Cardiac fibroblast (primary cell): ENCODE data around the gene TRAF3.

ENCODE experiments used
- DNase-seq, 2 donors: peaks; one replicate each; pipeline versions ENCODE4 v3.0.0 to v3.0.0-alpha.2; 2010; ENCODE audit warnings: low read depth in 2 of 2
- H3K4me3 ChIP-seq, 2 donors: replicated peaks in 1 of 2; 1 replicate in 1 of 2; 2 replicates in 1 of 2; pipeline ENCODE4 v1.5.1; 2011; ENCODE audit warnings: low read depth in 2 of 2, low read length in 2 of 2, mild to moderate bottlenecking in 2 of 2, moderate library complexity in 1 of 2
- TF ChIP-seq, protein P1 (sequence below): IDR thresholded peaks from one replicate; pipeline ENCODE4 v1.5.1; 2011; ENCODE audit warnings: low read depth, mild to moderate bottlenecking, low read length, inconsistent platforms

The TRAF3 gene

DNA sequence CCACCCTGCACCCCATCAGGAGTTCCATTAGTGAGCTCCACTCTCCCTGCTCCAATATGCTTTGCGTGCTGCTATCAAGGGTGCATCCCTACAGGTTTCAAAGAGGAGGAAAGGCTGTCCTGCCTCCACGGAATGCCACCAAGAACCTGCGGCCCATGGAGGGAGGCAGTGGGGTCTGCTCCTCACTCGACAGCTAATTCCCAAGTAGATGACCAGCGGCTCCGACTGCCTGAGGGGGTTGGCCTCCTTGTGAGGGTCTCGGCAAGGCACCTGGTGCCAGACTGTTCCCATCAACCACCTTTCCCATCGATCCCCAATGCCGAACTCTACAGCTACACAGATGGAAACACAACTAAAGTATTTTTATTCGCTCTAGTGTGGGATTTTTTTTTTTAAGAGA is 181.2 kb downstream of the TRAF3 start:
- TF ChIP-seq, protein P1, sequence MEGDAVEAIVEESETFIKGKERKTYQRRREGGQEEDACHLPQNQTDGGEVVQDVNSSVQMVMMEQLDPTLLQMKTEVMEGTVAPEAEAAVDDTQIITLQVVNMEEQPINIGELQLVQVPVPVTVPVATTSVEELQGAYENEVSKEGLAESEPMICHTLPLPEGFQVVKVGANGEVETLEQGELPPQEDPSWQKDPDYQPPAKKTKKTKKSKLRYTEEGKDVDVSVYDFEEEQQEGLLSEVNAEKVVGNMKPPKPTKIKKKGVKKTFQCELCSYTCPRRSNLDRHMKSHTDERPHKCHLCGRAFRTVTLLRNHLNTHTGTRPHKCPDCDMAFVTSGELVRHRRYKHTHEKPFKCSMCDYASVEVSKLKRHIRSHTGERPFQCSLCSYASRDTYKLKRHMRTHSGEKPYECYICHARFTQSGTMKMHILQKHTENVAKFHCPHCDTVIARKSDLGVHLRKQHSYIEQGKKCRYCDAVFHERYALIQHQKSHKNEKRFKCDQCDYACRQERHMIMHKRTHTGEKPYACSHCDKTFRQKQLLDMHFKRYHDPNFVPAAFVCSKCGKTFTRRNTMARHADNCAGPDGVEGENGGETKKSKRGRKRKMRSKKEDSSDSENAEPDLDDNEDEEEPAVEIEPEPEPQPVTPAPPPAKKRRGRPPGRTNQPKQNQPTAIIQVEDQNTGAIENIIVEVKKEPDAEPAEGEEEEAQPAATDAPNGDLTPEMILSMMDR, result no peak

More for the DNA sequence above, 181.2 kb downstream of the TRAF3 start:
- DNase-seq, result no peak
- no peak overlapping the region for H3K4me3 ChIP-seq
